Neural cell (in vitro differentiated cells): ENCODE results near the gene DIS3L2. TPM values are rescaled to one million over a fixed set of nuclear protein-coding genes. Genes with fewer than 3 reads are reported as not detected.

ENCODE experiments used
- H2AFZ ChIP-seq: fragments of 200-600, 300-800 bp; sonication (generic), shearing (Covaris generic); 2 replicates; pipeline ENCODE4 v1.6.0; 2014; ENCODE audit warnings: low read depth, mild to moderate bottlenecking, antibody characterized with exemption, low read length, moderate library complexity
- H3F3A ChIP-seq: fragments of 200-600 bp; shearing (Covaris generic); 2 replicates; pipeline ENCODE4 v1.6.1; 2016; ENCODE audit warnings: mild to moderate bottlenecking, moderate library complexity, mixed read lengths, antibody characterized with exemption, low read length; ENCODE audit not compliant: insufficient read depth, poor library complexity, severe bottlenecking
- H3K27ac ChIP-seq: fragments of 200-600, 300-800 bp; sonication (generic), shearing (Covaris generic); 2 replicates; pipeline ENCODE4 v1.5.1; 2014; ENCODE audit warnings: mild to moderate bottlenecking, low read length, moderate library complexity
- H3K27me3 ChIP-seq: fragments of 300-800, 200-600 bp; sonication (generic), shearing (Covaris generic); 2 replicates; pipeline ENCODE4 v1.6.0; 2014; ENCODE audit warnings: mild to moderate bottlenecking, low read depth, low read length, moderate library complexity; ENCODE audit not compliant: insufficient read depth
- H3K36me3 ChIP-seq: fragments of 300-800, 200-600 bp; sonication (generic), shearing (Covaris generic); 2 replicates; pipeline ENCODE4 v1.5.1; 2014; ENCODE audit warnings: mild to moderate bottlenecking, antibody characterized with exemption, low read length, moderate library complexity; ENCODE audit not compliant: insufficient read depth
- H3K4me2 ChIP-seq: fragments of 300-800, 200-600 bp; sonication (generic), shearing (Covaris generic); 2 replicates; pipeline ENCODE4 v1.6.0; 2014; ENCODE audit warnings: mild to moderate bottlenecking, low read length
- H3K4me3 ChIP-seq: fragments of 300-800, 200-600 bp; sonication (generic), shearing (Covaris generic); 2 replicates; pipeline ENCODE4 v1.5.1; 2014; ENCODE audit warnings: mild to moderate bottlenecking, low read length, moderate library complexity
- H3K79me2 ChIP-seq: fragments of 200-600 bp; shearing (Covaris generic); replicated peaks from 2 replicates; pipeline ENCODE4 v1.6.0; 2014; ENCODE audit warnings: mild to moderate bottlenecking, low read length, moderate library complexity; ENCODE audit not compliant: insufficient read depth
- H3K9ac ChIP-seq: fragments of 300-800, 200-600 bp; sonication (generic), shearing (Covaris generic); 2 replicates; pipeline ENCODE4 v1.6.1; 2016; ENCODE audit warnings: mild to moderate bottlenecking, low read length, mixed read lengths
- H3K9me2 ChIP-seq: fragments of 200-600 bp; shearing (Covaris generic); 2 replicates; pipeline ENCODE4 v1.6.1; 2016; ENCODE audit warnings: mild to moderate bottlenecking, low read length, mixed read lengths; ENCODE audit not compliant: insufficient read depth
- H3K9me3 ChIP-seq: fragments of 200-600, 300-800 bp; sonication (generic), shearing (Covaris generic); 2 replicates; pipeline ENCODE4 v1.6.1; 2016; ENCODE audit warnings: mild to moderate bottlenecking, mixed run types, low read length, moderate library complexity, mixed read lengths
- H4K20me1 ChIP-seq: fragments of 200-600 bp; shearing (Covaris generic); 2 replicates; pipeline ENCODE4 v1.6.1; 2016; ENCODE audit warnings: mild to moderate bottlenecking, mixed run types; ENCODE audit not compliant: insufficient read depth
- EP300 ChIP-seq: fragments of 450-650 bp; conservative IDR thresholded peaks from 2 replicates; pipeline ENCODE4 v1.6.1; 2014; ENCODE audit warnings: antibody characterized with exemption, mild to moderate bottlenecking, moderate library complexity; ENCODE audit not compliant: poor library complexity, severe bottlenecking
- EZH2 ChIP-seq: fragments of 200-600, 300-800 bp; shearing (Covaris generic), sonication (generic); IDR thresholded peaks from 2 replicates; pipeline ENCODE4 v1.6.1; 2014; ENCODE audit warnings: antibody characterized with exemption, low read length, borderline replicate concordance, mild to moderate bottlenecking; ENCODE audit not compliant: insufficient read depth, poor library complexity, severe bottlenecking
- MXI1 ChIP-seq: fragments of 450-650 bp; conservative IDR thresholded peaks from 2 replicates; pipeline ENCODE4 v1.6.1; 2014; ENCODE audit warnings: antibody characterized with exemption, mild to moderate bottlenecking; ENCODE audit not compliant: poor library complexity, severe bottlenecking
- POLR2AphosphoS5 ChIP-seq: IDR thresholded peaks from 2 replicates; pipeline ENCODE4 v1.6.1; 2012
- RAD21 ChIP-seq: fragments of 450-650 bp; conservative IDR thresholded peaks from 2 replicates; pipeline ENCODE4 v1.6.1; 2014; ENCODE audit warnings: antibody characterized with exemption, mild to moderate bottlenecking, moderate library complexity
- REST ChIP-seq: IDR thresholded peaks from 2 replicates; pipeline ENCODE4 v1.6.1; 2012; ENCODE audit warnings: borderline replicate concordance
- SMC3 ChIP-seq: fragments of 450-650 bp; conservative IDR thresholded peaks from 2 replicates; pipeline ENCODE4 v1.6.1; 2014; ENCODE audit warnings: antibody characterized with exemption, mild to moderate bottlenecking, moderate library complexity; ENCODE audit not compliant: poor library complexity
- TAF1 ChIP-seq: IDR thresholded peaks from 2 replicates; pipeline ENCODE4 v1.6.1; 2012; ENCODE audit warnings: low read depth
- polyA plus RNA-seq: library from polyadenylated mRNA; depleted of rRNA; stranded (reverse); fragments of >200 nt; gene quantifications from 2 replicates; pipeline ENCODE4 v1.2.3, GENCODE V29; 2014
- TF ChIP-seq, protein P1 (sequence below): fragments of 450-650 bp; IDR thresholded peaks from 2 replicates; pipeline ENCODE4 v1.5.1; 2014; ENCODE audit warnings: antibody characterized with exemption, mild to moderate bottlenecking, moderate library complexity; ENCODE audit not compliant: poor library complexity, severe bottlenecking

Gene DIS3L2
- polyA plus RNA-seq, 1 donor from 2014 or later = 20.0 TPM

GRCh38 chr2:232138441-232138840 lies 176.9 kb downstream of the DIS3L2 start:
- TF ChIP-seq SMC3 (no peak), EZH2 (no peak), EP300 (no peak), RAD21 (no peak), MXI1 (no peak)
- Histone ChIP-seq H3K9me3 (no peaks in the 10 kb centered on the region), H3K79me2 (no peaks in the 10 kb centered on the region), H3K36me3 (no peaks in the 10 kb centered on the region), H3F3A (no peaks in the 10 kb centered on the region), H2AFZ (no peak overlapping the region), H3K27ac (no peak overlapping the region), H3K27me3 (no peaks in the 10 kb centered on the region), H3K4me2 (no peak overlapping the region), H3K9me2 (no peaks in the 10 kb centered on the region), H4K20me1 (no peaks in the 10 kb centered on the region), H3K4me3 (no peak overlapping the region), H3K9ac (no peak overlapping the region)

- Histone ChIP-seq H3K9me3 (no peaks in the 10 kb centered on the region), H3K27ac (no peak overlapping the region), H3K4me2 (no peak overlapping the region), H4K20me1 (no peaks in the 10 kb centered on the region), H3K9me2 (no peaks in the 10 kb centered on the region), H2AFZ (no peak overlapping the region), H3F3A (no peaks in the 10 kb centered on the region), H3K9ac (no peak overlapping the region), H3K27me3 (no peaks in the 10 kb centered on the region), H3K36me3 (no peaks in the 10 kb centered on the region), H3K79me2 (no peaks in the 10 kb centered on the region), H3K4me3 (no peak overlapping the region)
- no peak for TF ChIP-seq SMC3
- no peak for TF ChIP-seq REST
- TF ChIP-seq, protein P1, sequence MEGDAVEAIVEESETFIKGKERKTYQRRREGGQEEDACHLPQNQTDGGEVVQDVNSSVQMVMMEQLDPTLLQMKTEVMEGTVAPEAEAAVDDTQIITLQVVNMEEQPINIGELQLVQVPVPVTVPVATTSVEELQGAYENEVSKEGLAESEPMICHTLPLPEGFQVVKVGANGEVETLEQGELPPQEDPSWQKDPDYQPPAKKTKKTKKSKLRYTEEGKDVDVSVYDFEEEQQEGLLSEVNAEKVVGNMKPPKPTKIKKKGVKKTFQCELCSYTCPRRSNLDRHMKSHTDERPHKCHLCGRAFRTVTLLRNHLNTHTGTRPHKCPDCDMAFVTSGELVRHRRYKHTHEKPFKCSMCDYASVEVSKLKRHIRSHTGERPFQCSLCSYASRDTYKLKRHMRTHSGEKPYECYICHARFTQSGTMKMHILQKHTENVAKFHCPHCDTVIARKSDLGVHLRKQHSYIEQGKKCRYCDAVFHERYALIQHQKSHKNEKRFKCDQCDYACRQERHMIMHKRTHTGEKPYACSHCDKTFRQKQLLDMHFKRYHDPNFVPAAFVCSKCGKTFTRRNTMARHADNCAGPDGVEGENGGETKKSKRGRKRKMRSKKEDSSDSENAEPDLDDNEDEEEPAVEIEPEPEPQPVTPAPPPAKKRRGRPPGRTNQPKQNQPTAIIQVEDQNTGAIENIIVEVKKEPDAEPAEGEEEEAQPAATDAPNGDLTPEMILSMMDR = no peak
- no peak for TF ChIP-seq EZH2
- no peak for TF ChIP-seq RAD21
- TF ChIP-seq POLR2AphosphoS5 = no peak
- no peak for TF ChIP-seq TAF1
- TF ChIP-seq EP300 = no peak
- no peak for TF ChIP-seq MXI1
These were observed 177.7 kb downstream of the DIS3L2 start for GRCh38 chr2:232139171-232139594.
